BLaER1 treated with 17β-estradiol and CSF1 and Interleukin-3, amounts not matched to agents 10 nM and 100 nM (cell line): Measurements from ENCODE around the gene TRPC4AP.

Experiments
- H3K27ac ChIP-seq, 11 experiments: shearing (Covaris generic); formaldehyde crosslinking; 2 replicates each; pipeline ENCODE4 v1.8.1; 2022
- H3K27me3 ChIP-seq, 11 experiments: shearing (Covaris generic); formaldehyde crosslinking; 2 replicates each; pipeline ENCODE4 v1.8.1; 2022
- H3K36me3 ChIP-seq, 11 experiments: shearing (Covaris generic); formaldehyde crosslinking; 2 replicates each; pipeline ENCODE4 v1.8.1; 2022
- H3K4me1 ChIP-seq, 10 experiments: shearing (Covaris generic); formaldehyde crosslinking; 2 replicates each; pipeline ENCODE4 v1.8.1; 2022
- H3K4me2 ChIP-seq, 11 experiments: shearing (Covaris generic); formaldehyde crosslinking; 2 replicates each; pipeline ENCODE4 v1.8.1; 2022
- H3K4me3 ChIP-seq, 10 experiments: shearing (Covaris generic); formaldehyde crosslinking; 2 replicates each; pipeline ENCODE4 v1.8.1; 2022
- H3K9ac ChIP-seq, 11 experiments: shearing (Covaris generic); formaldehyde crosslinking; 2 replicates each; pipeline ENCODE4 v1.8.1; 2022
- H3K9me3 ChIP-seq, 11 experiments: shearing (Covaris generic); formaldehyde crosslinking; replicated peaks in 1 of 11; 2 replicates each; pipeline ENCODE4 v1.8.1; 2022
- H4K20me1 ChIP-seq, 11 experiments: shearing (Covaris generic); formaldehyde crosslinking; 2 replicates each; pipeline ENCODE4 v1.8.1; 2022
- Cebpa-rat ChIP-seq, 11 experiments: shearing (Covaris generic); IDR thresholded peaks; 2 replicates each; pipeline ENCODE4 v1.8.1; 2022

TRPC4AP gene

GRCh38 chr20:34990231-34990630, 102.4 kb downstream of the TRPC4AP start:
- H4K20me1 ChIP-seq = peaks cover 0 to 50% (median 0%) of the 10 kb centered on the region in 11 experiments; a peak in 8 of 22 replicates
- no peaks in the 10 kb centered on the region; a peak in 1 of 20 replicates for H3K4me1 ChIP-seq
- no peaks in the 10 kb centered on the region for H3K27me3 ChIP-seq
- no peak overlapping the region for H3K4me2 ChIP-seq
- H3K27ac ChIP-seq = no peak overlapping the region
- no peak for TF ChIP-seq Cebpa-rat (IDR thresholded peaks at IDR 0.05)
- no peak overlapping the region for H3K4me3 ChIP-seq
- no peak overlapping the region for H3K9ac ChIP-seq
- H3K9me3 ChIP-seq = no peaks in the 10 kb centered on the region
- H3K36me3 ChIP-seq = peaks cover 0 to 24% (median 13%) of the 10 kb centered on the region in 11 experiments; a peak in 14 of 22 replicates

- H4K20me1 ChIP-seq = peaks cover 0 to 45% (median 0%) of the 10 kb centered on the region in 11 experiments; a peak in 8 of 22 replicates
- H3K9ac ChIP-seq = no peak overlapping the region
- no peak for TF ChIP-seq Cebpa-rat (IDR thresholded peaks at IDR 0.05)
- no peak overlapping the region for H3K4me3 ChIP-seq
- no peaks in the 10 kb centered on the region for H3K27me3 ChIP-seq
- H3K4me1 ChIP-seq = no peaks in the 10 kb centered on the region; a peak in 1 of 20 replicates
- H3K9me3 ChIP-seq = no peaks in the 10 kb centered on the region
- no peak overlapping the region for H3K4me2 ChIP-seq
- H3K36me3 ChIP-seq = peaks cover 0 to 19% (median 11%) of the 10 kb centered on the region in 11 experiments; a peak in 13 of 22 replicates
- no peak overlapping the region for H3K27ac ChIP-seq
Observed at GRCh38 chr20:34989670-34990069, 102.9 kb downstream of the TRPC4AP start.

GRCh38 chr20:34989118-34989517, 103.5 kb downstream of the TRPC4AP start:
- H3K27ac ChIP-seq = no peak overlapping the region
- no peak overlapping the region for H3K9ac ChIP-seq
- no peak overlapping the region for H3K4me2 ChIP-seq
- H3K27me3 ChIP-seq = no peaks in the 10 kb centered on the region
- H3K9me3 ChIP-seq = no peaks in the 10 kb centered on the region
- TF ChIP-seq Cebpa-rat (IDR thresholded peaks at IDR 0.05) = no peak
- H3K4me1 ChIP-seq = peaks cover 0 to under 1% (median 0%) of the 10 kb centered on the region in 10 experiments; a peak in 4 of 20 replicates
- H4K20me1 ChIP-seq = peaks cover 0 to 39% (median 0%) of the 10 kb centered on the region in 11 experiments; a peak in 7 of 22 replicates
- no peak overlapping the region for H3K4me3 ChIP-seq
- H3K36me3 ChIP-seq = peaks cover 0 to 13% (median 9%) of the 10 kb centered on the region in 11 experiments; a peak in 12 of 22 replicates

GRCh38 chr20:34988191-34988540, 104.4 kb downstream of the TRPC4AP start:
- no peak overlapping the region for H3K27ac ChIP-seq
- H3K9me3 ChIP-seq = no peaks in the 10 kb centered on the region
- no peaks in the 10 kb centered on the region for H3K27me3 ChIP-seq
- no peak overlapping the region for H3K9ac ChIP-seq
- H3K4me2 ChIP-seq = no peak overlapping the region
- H3K4me3 ChIP-seq = no peak overlapping the region
- peaks cover 4 to 10% (median 8%) of the 10 kb centered on the region in 10 experiments; a peak in 16 of 20 replicates for H3K4me1 ChIP-seq
- no peak for TF ChIP-seq Cebpa-rat (IDR thresholded peaks at IDR 0.05)
- H3K36me3 ChIP-seq = peaks cover 0 to 5% (median under 1%) of the 10 kb centered on the region in 11 experiments; a peak in 6 of 22 replicates
- H4K20me1 ChIP-seq = peaks cover 0 to 29% (median 0%) of the 10 kb centered on the region in 11 experiments; a peak in 7 of 22 replicates

GRCh38 chr20:34987288-34988190, 105.1 kb downstream of the TRPC4AP start:
- Histone ChIP-seq H3K4me1 (peaks cover 4 to 14% (median 11%) of the 10 kb centered on the region in 10 experiments; a peak in 16 of 20 replicates), H3K4me3 (no peak overlapping the region), H3K9ac (no peak overlapping the region), H3K27me3 (no peaks in the 10 kb centered on the region), H3K27ac (no peak overlapping the region), H3K9me3 (no peaks in the 10 kb centered on the region), H4K20me1 (peaks cover 0 to 26% (median 0%) of the 10 kb centered on the region in 11 experiments; a peak in 4 of 22 replicates), H3K4me2 (no peak overlapping the region), H3K36me3 (no peaks in the 10 kb centered on the region)
- no peak for TF ChIP-seq Cebpa-rat (IDR thresholded peaks at IDR 0.05)

GRCh38 chr20:34986311-34987287, 106.0 kb downstream of the TRPC4AP start:
- Histone ChIP-seq H3K4me3 (no peak overlapping the region), H3K36me3 (no peaks in the 10 kb centered on the region), H3K4me2 (no peak overlapping the region), H3K4me1 (peaks cover 4 to 14% (median 11%) of the 10 kb centered on the region in 10 experiments; a peak in 16 of 20 replicates), H3K9ac (no peak overlapping the region), H3K27me3 (no peaks in the 10 kb centered on the region), H4K20me1 (peaks cover 0 to 26% (median 0%) of the 10 kb centered on the region in 11 experiments; a peak in 3 of 22 replicates), H3K9me3 (no peaks in the 10 kb centered on the region), H3K27ac (no peak overlapping the region)
- no peak for TF ChIP-seq Cebpa-rat (IDR thresholded peaks at IDR 0.05)

GRCh38 chr20:34985461-34986310, 106.9 kb downstream of the TRPC4AP start:
- TF ChIP-seq Cebpa-rat (IDR thresholded peaks at IDR 0.05) = no peak
- no peak overlapping the region for H3K9ac ChIP-seq
- H4K20me1 ChIP-seq = peaks cover 0 to 20% (median 0%) of the 10 kb centered on the region in 11 experiments; a peak in 3 of 22 replicates
- H3K4me1 ChIP-seq = peaks cover 4 to 14% (median 11%) of the 10 kb centered on the region in 10 experiments; a peak in 16 of 20 replicates
- no peak overlapping the region for H3K4me3 ChIP-seq
- no peak overlapping the region for H3K4me2 ChIP-seq
- no peak overlapping the region for H3K27ac ChIP-seq
- H3K9me3 ChIP-seq = no peaks in the 10 kb centered on the region
- no peaks in the 10 kb centered on the region for H3K36me3 ChIP-seq
- H3K27me3 ChIP-seq = no peaks in the 10 kb centered on the region

- no peak for TF ChIP-seq Cebpa-rat (IDR thresholded peaks at IDR 0.05)
- H3K27ac ChIP-seq = no peak overlapping the region
- H3K9ac ChIP-seq = no peak overlapping the region
- peaks cover 0 to 14% (median 0%) of the 10 kb centered on the region in 11 experiments; a peak in 2 of 22 replicates for H4K20me1 ChIP-seq
- H3K4me2 ChIP-seq = no peak overlapping the region
- no peak overlapping the region for H3K4me3 ChIP-seq
- H3K27me3 ChIP-seq = no peaks in the 10 kb centered on the region
- H3K36me3 ChIP-seq = no peaks in the 10 kb centered on the region
- H3K9me3 ChIP-seq = no peaks in the 10 kb centered on the region
- H3K4me1 ChIP-seq = peaks cover 4 to 14% (median 11%) of the 10 kb centered on the region in 10 experiments; a peak in 16 of 20 replicates
Observed at GRCh38 chr20:34984756-34985261, 107.8 kb downstream of the TRPC4AP start.
